ENCODE results near the gene FAM90A1. TPM values are rescaled to one million over a fixed set of nuclear protein-coding genes. Genes with fewer than 3 reads are reported as not detected.
"Not testable (repeated sequence)": the region's sequence is repeated elsewhere in the genome, so short reads cannot be mapped to it uniquely, and the experiment has no call there.

The FAM90A1 gene
- 0.32 TPM for polyA plus RNA-seq (2013, experiment 1 of 2; ENCODE audit: insufficient read length)
- polyA plus RNA-seq (2013, experiment 2 of 2; ENCODE audit: insufficient read length) = 0.54 TPM

GRCh38 chr12:8226992-8227731, at the start of gene FAM90A1:
FAM90A1 (minus strand) TSS chr12:8227618; CDS start chr12:8224832, 2,786 bp downstream.
- DNase-seq = peak; percentile 21

- not testable (repeated sequence) for DNase-seq
These were observed 49.0 kb upstream of the FAM90A1 start for GRCh38 chr12:8276397-8276796.

- not testable (repeated sequence) for DNase-seq
These were observed 39.3 kb upstream of the FAM90A1 start for GRCh38 chr12:8266706-8267105.

- not testable (repeated sequence) for DNase-seq
These were observed 36.8 kb upstream of the FAM90A1 start for GRCh38 chr12:8264236-8264635.

- DNase-seq = not testable (repeated sequence)
These were observed 33.7 kb upstream of the FAM90A1 start for GRCh38 chr12:8261111-8261554.

GRCh38 chr12:8256356-8256755, 28.9 kb upstream of the FAM90A1 start:
- DNase-seq = not testable (repeated sequence)

DNA sequence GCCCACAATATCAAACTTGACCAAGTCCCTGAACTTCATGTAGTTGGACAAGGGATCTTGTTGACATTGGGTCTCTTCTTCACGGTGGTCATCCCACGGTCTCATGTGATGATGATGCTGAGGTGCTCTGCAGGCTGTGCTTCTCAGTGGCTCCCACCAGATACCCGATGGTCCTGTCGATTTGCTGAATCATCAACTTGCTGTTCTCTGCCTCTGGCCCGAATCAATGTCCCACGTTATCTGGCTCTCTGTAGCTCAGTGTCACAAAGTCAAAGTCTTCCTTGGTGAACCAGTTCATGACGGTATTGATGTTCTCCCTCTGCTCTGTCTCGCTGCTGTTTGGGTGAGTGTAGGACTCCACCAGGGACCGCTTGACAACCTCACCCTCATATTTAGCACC, 27.3 kb upstream of the FAM90A1 start:
- not testable (repeated sequence) for DNase-seq

- not testable (repeated sequence) for DNase-seq
These were observed 24.8 kb upstream of the FAM90A1 start for GRCh38 chr12:8252056-8252818.

- DNase-seq = not testable (repeated sequence)
These were observed 24.2 kb upstream of the FAM90A1 start for GRCh38 chr12:8251616-8252015.

GRCh38 chr12:8246941-8247535, 19.6 kb upstream of the FAM90A1 start:
- DNase-seq = peak; percentile 88

- DNase-seq = not testable (repeated sequence)
These were observed 16.3 kb upstream of the FAM90A1 start for GRCh38 chr12:8243682-8244161.

- DNase-seq = peak; percentile 92
These were observed 15.7 kb upstream of the FAM90A1 start for GRCh38 chr12:8242880-8243681.

DNA sequence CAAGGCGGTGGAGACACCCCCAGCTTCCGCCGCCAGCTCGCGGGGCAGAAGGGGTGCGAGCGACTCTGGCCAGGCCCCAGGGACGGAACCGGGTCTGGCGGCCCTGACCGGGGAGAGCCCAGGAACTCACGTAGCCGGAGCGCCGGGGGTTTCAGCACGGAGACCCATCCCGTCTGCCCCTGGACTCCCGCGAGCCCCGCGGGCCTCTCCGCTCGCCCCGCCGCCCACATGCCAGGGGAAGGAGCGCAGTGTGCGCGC, 15.1 kb upstream of the FAM90A1 start:
- DNase-seq = not testable (repeated sequence)

DNA sequence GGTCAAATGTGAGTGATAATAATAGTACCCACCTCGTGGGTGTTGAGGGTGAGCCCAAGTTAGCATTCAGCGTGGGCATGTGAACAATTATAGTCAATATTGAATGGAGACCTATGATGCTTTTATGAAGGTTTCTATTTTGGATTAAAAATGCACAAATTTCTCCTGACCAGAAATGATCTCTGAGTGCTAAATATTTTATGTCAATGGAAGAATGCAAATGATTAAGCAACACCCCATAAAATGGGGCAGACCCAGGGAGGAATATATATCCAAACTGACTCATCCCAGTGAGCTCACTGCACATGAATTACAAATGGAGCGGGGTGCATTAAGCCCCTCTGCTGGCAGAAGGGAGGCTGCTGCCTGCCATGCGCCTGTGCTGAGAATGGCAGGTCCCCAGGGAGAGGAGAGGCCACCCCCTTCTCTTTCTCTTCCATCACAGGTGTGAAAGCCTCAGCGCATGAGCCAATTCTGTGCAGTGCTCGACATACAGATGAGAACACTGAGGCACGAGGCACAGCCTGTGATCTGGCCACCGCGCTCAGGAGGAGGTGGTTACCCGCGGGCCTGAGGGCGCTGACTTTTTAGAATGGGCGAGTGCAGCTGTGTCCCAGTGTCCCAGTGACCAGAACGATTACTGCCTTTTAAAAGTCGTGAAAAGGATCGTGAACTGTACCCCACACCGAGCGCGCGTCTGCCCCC, 14.7 kb upstream of the FAM90A1 start:
- peak; percentile 52 for DNase-seq

DNA sequence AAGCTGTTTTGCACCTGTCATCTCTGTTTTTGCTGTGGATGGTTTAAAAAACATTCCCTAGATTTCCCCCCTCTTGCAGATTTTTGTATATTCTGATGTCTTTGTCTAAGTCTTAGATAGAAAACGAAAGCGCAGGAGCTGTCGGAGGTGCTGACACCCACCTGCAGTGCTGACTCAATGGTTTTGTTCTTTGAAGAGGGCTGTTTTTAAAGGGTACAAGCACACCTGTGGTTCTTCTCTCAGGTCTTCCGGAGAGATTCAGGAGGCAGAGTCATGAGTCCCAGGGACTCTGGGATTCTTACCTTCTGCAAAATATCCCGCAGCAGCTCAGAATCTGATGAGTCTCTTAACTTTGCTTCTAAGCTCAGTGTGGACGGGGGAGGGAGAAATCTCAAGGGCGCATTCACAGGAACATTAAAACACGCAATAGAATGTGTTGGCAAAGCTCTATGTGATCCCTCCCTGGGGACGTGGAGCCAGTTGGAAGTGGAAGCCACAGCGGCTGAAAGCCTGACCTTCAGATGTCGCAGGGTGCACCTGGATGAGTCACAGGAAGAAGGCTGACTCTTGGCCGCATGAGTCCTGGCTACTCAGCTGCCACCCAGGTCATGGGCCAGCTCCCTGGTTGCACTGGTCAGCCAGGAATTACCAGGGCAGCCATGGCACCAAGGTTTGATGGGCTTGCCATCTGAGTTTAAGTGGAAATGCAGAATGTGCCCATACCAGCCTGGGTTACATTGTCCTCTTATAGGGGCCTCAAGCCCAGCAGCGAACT, 13.1 kb upstream of the FAM90A1 start:
- DNase-seq = not testable (repeated sequence)

DNA sequence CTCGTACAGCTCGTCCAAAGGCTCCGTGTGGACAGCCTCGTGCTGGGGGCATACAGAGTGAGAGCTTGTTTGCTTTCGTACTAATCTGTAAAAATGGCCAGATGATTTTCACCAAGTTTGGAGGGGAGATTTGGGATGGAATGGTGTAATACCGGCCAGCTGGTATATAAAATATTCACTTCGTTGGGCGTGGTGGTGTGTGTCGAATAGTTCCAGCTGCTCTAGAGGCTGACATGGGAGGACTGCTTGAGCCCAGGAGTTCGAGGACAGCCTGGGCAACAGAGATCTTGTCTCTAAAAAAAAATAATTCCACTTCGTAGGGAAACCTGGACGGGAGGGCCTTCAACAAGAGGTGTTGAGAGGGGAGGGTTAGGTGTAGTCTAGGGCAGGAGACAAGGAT, 9.6 kb upstream of the FAM90A1 start:
- DNase-seq = not testable (repeated sequence)

DNA sequence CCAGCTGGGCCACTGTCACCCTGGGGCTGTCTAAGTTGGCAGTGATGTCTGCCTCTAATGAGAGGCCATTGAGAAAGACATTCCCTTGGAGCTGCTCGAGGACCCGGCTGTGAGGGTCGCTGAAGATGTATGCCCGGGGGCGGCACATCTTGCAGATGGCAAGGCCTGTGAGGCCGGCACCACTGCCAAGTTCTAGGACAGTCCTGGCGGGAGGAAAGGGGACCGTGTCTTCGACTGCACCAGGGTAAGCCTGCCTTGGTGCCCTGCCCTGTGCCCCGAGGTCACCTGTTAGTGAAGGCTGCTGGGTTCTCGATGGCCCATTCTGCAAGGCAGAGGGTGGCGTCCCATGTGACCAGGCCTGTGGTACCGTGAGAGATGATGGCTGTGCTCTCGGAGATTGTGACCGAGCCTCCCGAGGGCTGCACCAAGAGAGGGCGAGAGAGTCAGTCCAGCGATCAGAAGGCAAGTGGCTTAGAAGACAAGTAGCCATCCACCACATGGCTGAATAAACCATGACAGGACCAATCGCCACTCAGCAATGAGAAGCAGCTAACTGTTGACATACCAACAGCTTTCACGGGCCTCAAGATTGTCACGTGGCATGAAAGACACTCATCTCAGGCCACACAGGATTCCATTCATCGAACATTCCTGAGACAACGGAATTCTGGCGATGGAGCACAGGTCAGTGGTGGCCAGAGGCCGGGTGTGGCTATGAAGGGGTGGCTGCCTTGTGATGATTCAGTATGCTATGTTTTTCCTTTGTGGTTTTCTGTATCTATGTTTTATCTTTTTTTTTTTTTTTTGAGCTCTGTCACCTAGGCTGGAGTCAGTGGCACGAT, 8.1 kb upstream of the FAM90A1 start:
- DNase-seq = peak; percentile 94

GRCh38 chr12:8234746-8235145, 7.3 kb upstream of the FAM90A1 start:
- DNase-seq = not testable (repeated sequence)

- not testable (repeated sequence) for DNase-seq
These were observed 6.6 kb upstream of the FAM90A1 start for GRCh38 chr12:8233935-8234495.

All from fibroblast of skin of back (primary cell).